WERI-Rb-1 (cell line): ENCODE data around the gene SPACA9.

ENCODE experiments used
- DNase-seq: peaks from one replicate; pipeline ENCODE4 v3.0.0-alpha.2; 2020
- H3K27ac ChIP-seq: fragments of 250-450 bp; sonication (Bioruptor Pico); 2 replicates; pipeline ENCODE4 v1.5.1; 2020; ENCODE audit warnings: mild to moderate bottlenecking, moderate library complexity
- H3K27me3 ChIP-seq: fragments of 250-450 bp; sonication (Bioruptor Pico); 2 replicates; pipeline ENCODE4 v1.5.1; 2021; ENCODE audit warnings: mild to moderate bottlenecking, low read depth, moderate library complexity; ENCODE audit not compliant: insufficient read depth, severe bottlenecking
- H3K36me3 ChIP-seq: fragments of 250-450 bp; sonication (Bioruptor Pico); 2 replicates; pipeline ENCODE4 v1.5.1; 2020; ENCODE audit warnings: mild to moderate bottlenecking, moderate library complexity
- H3K4me3 ChIP-seq: 2 replicates; pipeline ENCODE4 v1.5.1; 2011; ENCODE audit warnings: low read depth, mild to moderate bottlenecking, control low read depth, low read length
- H3K9me3 ChIP-seq: fragments of 250-450 bp; sonication (Bioruptor Pico); 2 replicates; pipeline ENCODE4 v1.5.1; 2021; ENCODE audit warnings: mild to moderate bottlenecking, moderate library complexity; ENCODE audit not compliant: severe bottlenecking
- TF ChIP-seq, protein P1 (sequence below): IDR thresholded peaks from 2 replicates; pipeline ENCODE4 v1.5.1; 2011; ENCODE audit warnings: low read depth, mild to moderate bottlenecking, control low read depth, inconsistent platforms, low read length

Gene SPACA9

DNA sequence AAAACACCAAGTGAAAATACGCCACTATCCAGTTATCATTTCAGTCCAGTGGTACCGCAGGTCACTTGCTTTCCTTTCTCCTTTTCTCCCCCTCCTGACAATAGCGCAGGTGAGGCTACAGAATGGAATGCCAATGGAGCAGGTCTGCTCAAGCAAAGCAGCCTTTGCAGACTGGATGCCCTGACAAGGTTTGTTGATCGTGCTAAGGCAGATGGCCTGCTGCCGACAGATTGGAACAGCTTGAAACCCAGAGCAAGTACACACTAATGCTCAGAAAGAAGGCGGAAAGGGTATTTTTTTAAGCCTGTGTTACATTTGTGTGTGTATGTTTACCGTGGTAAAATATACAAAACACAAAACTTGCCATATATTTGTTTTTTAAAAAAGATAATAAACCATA lies 19.4 kb downstream of the SPACA9 start:
- DNase-seq: no peak
- TF ChIP-seq, protein P1, sequence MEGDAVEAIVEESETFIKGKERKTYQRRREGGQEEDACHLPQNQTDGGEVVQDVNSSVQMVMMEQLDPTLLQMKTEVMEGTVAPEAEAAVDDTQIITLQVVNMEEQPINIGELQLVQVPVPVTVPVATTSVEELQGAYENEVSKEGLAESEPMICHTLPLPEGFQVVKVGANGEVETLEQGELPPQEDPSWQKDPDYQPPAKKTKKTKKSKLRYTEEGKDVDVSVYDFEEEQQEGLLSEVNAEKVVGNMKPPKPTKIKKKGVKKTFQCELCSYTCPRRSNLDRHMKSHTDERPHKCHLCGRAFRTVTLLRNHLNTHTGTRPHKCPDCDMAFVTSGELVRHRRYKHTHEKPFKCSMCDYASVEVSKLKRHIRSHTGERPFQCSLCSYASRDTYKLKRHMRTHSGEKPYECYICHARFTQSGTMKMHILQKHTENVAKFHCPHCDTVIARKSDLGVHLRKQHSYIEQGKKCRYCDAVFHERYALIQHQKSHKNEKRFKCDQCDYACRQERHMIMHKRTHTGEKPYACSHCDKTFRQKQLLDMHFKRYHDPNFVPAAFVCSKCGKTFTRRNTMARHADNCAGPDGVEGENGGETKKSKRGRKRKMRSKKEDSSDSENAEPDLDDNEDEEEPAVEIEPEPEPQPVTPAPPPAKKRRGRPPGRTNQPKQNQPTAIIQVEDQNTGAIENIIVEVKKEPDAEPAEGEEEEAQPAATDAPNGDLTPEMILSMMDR: no peak
- no peaks in the 10 kb centered on the region for H3K9me3 ChIP-seq
- H3K27ac ChIP-seq: peak overlapping the region; percentile 30
- no peak overlapping the region for H3K4me3 ChIP-seq
- H3K27me3 ChIP-seq: no peaks in the 10 kb centered on the region
- H3K36me3 ChIP-seq: peaks cover 70% of the 10 kb centered on the region

DNA sequence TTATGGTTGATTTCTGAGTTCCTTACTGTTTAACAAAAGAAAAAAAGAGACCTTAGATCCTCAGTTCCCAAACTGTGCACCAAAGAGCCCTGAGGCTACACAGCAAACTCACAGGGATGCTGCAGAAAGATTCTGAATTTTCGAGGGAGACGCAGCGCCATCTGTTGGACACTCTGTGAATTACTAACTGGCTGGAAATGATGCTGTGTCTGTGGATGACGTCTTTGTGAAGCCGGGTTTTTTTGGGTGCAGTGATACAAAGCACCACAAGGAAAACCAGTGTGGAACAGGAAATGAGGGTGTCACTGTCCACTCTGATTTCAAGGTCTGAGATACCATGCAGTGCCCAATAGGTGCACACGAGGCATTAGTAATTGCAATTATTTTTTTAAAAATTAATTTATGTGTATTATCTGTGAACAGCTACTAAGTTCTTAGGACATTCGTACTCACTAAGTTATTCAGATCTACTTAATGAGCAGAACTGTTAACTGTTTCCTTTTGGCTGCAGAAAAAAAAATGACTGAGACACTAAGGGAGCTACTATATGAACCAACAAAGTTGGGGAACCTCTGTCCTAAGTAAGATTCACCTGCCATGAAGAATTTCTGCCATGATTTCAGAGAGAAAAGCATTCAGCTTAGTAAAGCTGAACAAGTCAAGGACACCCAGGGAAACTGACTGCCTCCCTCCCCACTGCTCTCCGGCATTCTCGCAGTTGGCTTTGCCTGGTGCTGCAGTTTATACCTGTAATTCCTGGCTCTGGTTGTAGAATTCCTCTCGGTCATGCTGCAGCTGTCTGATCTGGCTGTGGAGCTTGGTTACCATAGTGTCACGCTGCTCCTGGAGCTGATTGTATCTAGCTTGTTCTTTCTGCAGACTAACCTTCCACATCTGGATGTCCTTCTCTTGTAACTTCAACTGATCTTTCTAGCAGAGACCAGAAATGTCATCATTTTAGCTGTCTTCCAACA lies 23.4 kb downstream of the SPACA9 start:
- Histone ChIP-seq H3K27me3 (no peaks in the 10 kb centered on the region), H3K27ac (no peak overlapping the region), H3K4me3 (no peak overlapping the region), H3K9me3 (no peaks in the 10 kb centered on the region), H3K36me3 (peaks cover 68% of the 10 kb centered on the region)
- peak; percentile 69 for DNase-seq
- TF ChIP-seq, protein P1: peak; percentile 88

DNA sequence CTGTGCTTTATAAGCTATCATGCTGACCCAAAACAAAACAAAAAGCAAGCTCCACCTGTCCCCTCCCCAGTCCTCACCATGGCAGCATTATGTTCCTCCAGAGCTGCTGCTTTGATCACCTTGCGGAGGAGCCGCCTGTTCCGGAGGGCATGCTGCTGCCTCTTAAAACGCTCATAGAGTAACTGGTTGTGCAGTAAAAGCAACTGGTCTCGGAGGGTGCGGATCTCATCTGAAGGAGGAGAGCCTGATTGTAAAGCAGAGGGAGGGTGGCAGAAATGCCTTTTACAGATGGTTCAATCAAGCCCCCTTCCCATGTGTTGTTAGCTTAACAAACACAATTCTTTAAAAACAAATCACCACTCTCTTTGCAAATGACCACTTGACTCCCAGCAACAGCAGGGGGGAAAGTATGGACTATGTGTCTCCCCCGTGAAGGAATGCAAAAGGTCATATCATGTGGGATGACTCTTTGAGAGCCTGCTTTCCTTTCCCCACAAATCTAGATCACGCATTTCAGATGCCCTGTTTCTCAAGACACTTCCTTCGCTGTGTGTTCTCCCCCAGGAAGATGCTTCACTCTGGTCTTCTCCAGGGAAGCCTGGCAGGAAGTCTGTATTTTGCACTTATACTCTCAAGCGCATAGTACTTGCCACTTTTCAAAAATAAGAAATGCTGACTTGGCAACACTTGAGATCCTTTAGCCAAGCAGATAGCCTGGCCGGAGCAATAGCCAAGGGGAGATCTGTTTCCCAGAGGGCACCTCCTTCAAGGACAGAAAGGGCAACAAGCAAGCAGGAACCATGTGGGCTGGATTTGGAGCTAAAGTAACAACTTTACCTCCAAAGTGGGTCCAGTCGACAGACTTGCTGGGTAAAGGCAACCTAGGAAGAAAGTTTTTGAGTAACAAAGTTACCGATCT lies 25.1 kb downstream of the SPACA9 start:
- H3K9me3 ChIP-seq: no peaks in the 10 kb centered on the region
- no peak overlapping the region for H3K27ac ChIP-seq
- H3K27me3 ChIP-seq: no peaks in the 10 kb centered on the region
- H3K4me3 ChIP-seq: no peak overlapping the region
- H3K36me3 ChIP-seq: peaks cover 59% of the 10 kb centered on the region
- DNase-seq: no peak
- TF ChIP-seq, protein P1: no peak

DNA sequence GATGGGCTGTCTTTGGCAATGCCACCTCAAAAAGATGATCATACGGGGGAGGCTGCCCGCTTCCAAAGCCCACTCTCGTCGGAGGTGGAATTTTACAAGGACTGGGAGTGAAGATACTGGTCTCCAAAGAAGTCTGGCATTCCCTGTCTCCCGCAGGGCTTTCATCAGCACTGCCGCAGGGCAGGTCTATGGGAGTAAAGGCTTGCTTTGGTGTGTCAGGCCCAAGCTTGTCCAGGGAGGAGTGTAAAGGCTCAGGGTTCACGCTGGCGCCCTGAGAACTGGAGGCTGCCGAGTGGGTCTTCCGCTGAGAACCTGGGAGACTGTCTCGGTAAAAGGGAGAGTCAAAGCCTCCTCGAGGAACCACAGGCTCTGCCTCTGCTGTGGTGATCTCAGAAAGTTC lies 27.0 kb downstream of the SPACA9 start:
- no peak overlapping the region for H3K27ac ChIP-seq
- TF ChIP-seq, protein P1: no peak
- H3K36me3 ChIP-seq: peaks cover 57% of the 10 kb centered on the region

DNA sequence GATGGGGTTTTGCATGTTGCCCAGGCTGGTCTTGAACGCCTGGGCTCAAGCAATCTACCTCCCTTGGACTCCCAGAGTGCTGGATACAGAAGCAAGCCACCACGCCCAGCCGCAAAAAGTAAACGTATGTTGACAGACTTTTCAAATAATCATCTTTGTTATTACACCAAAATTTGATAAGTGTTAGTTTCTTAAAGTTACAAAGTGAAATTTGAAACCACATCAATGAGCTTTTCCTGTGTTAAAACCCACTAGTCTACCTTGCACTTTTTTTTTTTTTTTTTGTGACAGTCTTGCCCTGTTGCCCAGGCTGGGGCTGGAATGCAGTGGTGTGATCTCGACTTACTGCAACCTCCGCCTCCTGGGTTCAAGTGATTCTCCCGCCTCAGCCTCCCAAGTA lies 29.9 kb downstream of the SPACA9 start:
- H3K36me3 ChIP-seq: peaks cover 54% of the 10 kb centered on the region
- H3K4me3 ChIP-seq: no peak overlapping the region
- no peaks in the 10 kb centered on the region for H3K27me3 ChIP-seq
- no peak overlapping the region for H3K27ac ChIP-seq
- no peak for DNase-seq
- no peaks in the 10 kb centered on the region for H3K9me3 ChIP-seq
- TF ChIP-seq, protein P1: no peak

More for the DNA sequence above, 27.0 kb downstream of the SPACA9 start:
- H3K27me3 ChIP-seq: no peaks in the 10 kb centered on the region
- H3K9me3 ChIP-seq: no peaks in the 10 kb centered on the region
- no peak overlapping the region for H3K4me3 ChIP-seq
- no peak for DNase-seq
